SK-N-SH treated with all-trans-retinoic acid at 6 μM for 48 hours (cell line): ENCODE data around the gene FAM20A.

Experiments
- ATAC-seq: fragments of 200-7000 bp; cut with Tn5 transposase; 3 replicates; pipeline ENCODE4 v1.9.1; 2020; ENCODE audit warnings: mild to moderate bottlenecking, moderate library complexity
- ARNTL ChIP-seq: fragments of 450-650 bp; formaldehyde crosslinking; IDR thresholded peaks from 2 replicates; pipeline ENCODE4 v1.5.0; 2020; ENCODE audit warnings: low read depth, mild to moderate bottlenecking, moderate library complexity, borderline replicate concordance
- BACH2 ChIP-seq: fragments of 250-450 bp; sonication (Bioruptor Pico); IDR thresholded peaks from 2 replicates; pipeline ENCODE4 v1.9.0; 2021; ENCODE audit warnings: mild to moderate bottlenecking, borderline replicate concordance
- CSDC2 ChIP-seq: fragments of 250-450 bp; sonication (Bioruptor Pico); IDR thresholded peaks from 2 replicates; pipeline ENCODE4 v1.5.0; 2020; ENCODE audit warnings: mild to moderate bottlenecking, moderate library complexity
- ESRRG ChIP-seq: fragments of 250-450 bp; sonication (Bioruptor Pico); IDR thresholded peaks from 2 replicates; pipeline ENCODE4 v1.6.1; 2021; ENCODE audit warnings: mild to moderate bottlenecking
- GLIS3 ChIP-seq: fragments of 250-450 bp; sonication (Bioruptor Pico); IDR thresholded peaks from 2 replicates; pipeline ENCODE4 v1.5.0; 2020; ENCODE audit warnings: mild to moderate bottlenecking, moderate library complexity
- ISL1 ChIP-seq: fragments of 250-450 bp; sonication (Bioruptor Pico); IDR thresholded peaks from 2 replicates; pipeline ENCODE4 v2.1.2; 2022; ENCODE audit warnings: mild to moderate bottlenecking, moderate library complexity
- OSR1 ChIP-seq: fragments of 250-450 bp; sonication (Bioruptor Pico); IDR thresholded peaks from 2 replicates; pipeline ENCODE4 v1.8.0; 2022; ENCODE audit warnings: moderate library complexity, mild to moderate bottlenecking, inconsistent platforms
- PPARA ChIP-seq: fragments of 250-450 bp; sonication (Bioruptor Pico); IDR thresholded peaks from 2 replicates; pipeline ENCODE4 v1.5.0; 2020; ENCODE audit warnings: mild to moderate bottlenecking, borderline replicate concordance
- RARB ChIP-seq: fragments of 250-450 bp; sonication (Bioruptor Pico); IDR thresholded peaks from 2 replicates; pipeline ENCODE4 v1.8.0; 2021; ENCODE audit warnings: mild to moderate bottlenecking, moderate library complexity
- SNAI2 ChIP-seq: fragments of 250-450 bp; sonication (Bioruptor Pico); IDR thresholded peaks from 2 replicates; pipeline ENCODE4 v1.5.0; 2020; ENCODE audit warnings: mild to moderate bottlenecking, moderate library complexity
- TCF4 ChIP-seq: fragments of 250-450 bp; sonication (Bioruptor Pico); IDR thresholded peaks from 2 replicates; pipeline ENCODE4 v1.8.0; 2021; ENCODE audit warnings: mild to moderate bottlenecking, moderate library complexity, borderline replicate concordance
- TOX ChIP-seq: fragments of 250-450 bp; sonication (Bioruptor Pico); IDR thresholded peaks from 2 replicates; pipeline ENCODE4 v1.8.0; 2021; ENCODE audit warnings: mild to moderate bottlenecking, moderate library complexity, borderline replicate concordance
- ZC3H10 ChIP-seq: fragments of 250-450 bp; sonication (Bioruptor Pico); IDR thresholded peaks from 2 replicates; pipeline ENCODE4 v1.5.1; 2021; ENCODE audit warnings: mild to moderate bottlenecking, moderate library complexity
- ZFP3 ChIP-seq: fragments of 250-450 bp; sonication (Bioruptor Pico); IDR thresholded peaks from 2 replicates; pipeline ENCODE4 v1.5.0; 2020; ENCODE audit warnings: mild to moderate bottlenecking, moderate library complexity
- ZFP30 ChIP-seq: fragments of 450-650 bp; formaldehyde crosslinking; IDR thresholded peaks from 2 replicates; pipeline ENCODE4 v1.5.0; 2022; ENCODE audit warnings: mild to moderate bottlenecking, moderate library complexity
- ZNF70 ChIP-seq: fragments of 450-650 bp; formaldehyde crosslinking; IDR thresholded peaks from 2 replicates; pipeline ENCODE4 v1.5.0; 2020; ENCODE audit warnings: mild to moderate bottlenecking, moderate library complexity
- ZNF8 ChIP-seq: fragments of 450-650 bp; formaldehyde crosslinking; IDR thresholded peaks from 2 replicates; pipeline ENCODE4 v1.5.0; 2020; ENCODE audit warnings: mild to moderate bottlenecking, moderate library complexity
- TF ChIP-seq, protein P1 (sequence below): fragments of 250-450 bp; sonication (Bioruptor Pico); IDR thresholded peaks from 2 replicates; pipeline ENCODE4 v1.8.0; 2021; ENCODE audit warnings: low read depth, mild to moderate bottlenecking, moderate library complexity, borderline replicate concordance
- TF ChIP-seq, protein P2 (sequence below): fragments of 250-450 bp; sonication (Bioruptor Pico); IDR thresholded peaks from 2 replicates; pipeline ENCODE4 v1.5.0; 2020; ENCODE audit warnings: mild to moderate bottlenecking, moderate library complexity
- TF ChIP-seq, protein P3 (sequence below): fragments of 250-450 bp; sonication (Bioruptor Pico); IDR thresholded peaks from 2 replicates; pipeline ENCODE4 v1.5.1; 2021; ENCODE audit warnings: mild to moderate bottlenecking, moderate library complexity
- TF ChIP-seq, protein P4 (sequence below): fragments of 250-450 bp; sonication (Bioruptor Pico); IDR thresholded peaks from 2 replicates; pipeline ENCODE4 v1.8.0; 2020; ENCODE audit warnings: mild to moderate bottlenecking, moderate library complexity, borderline replicate concordance
- TF ChIP-seq, protein P5 (sequence below): fragments of 250-450 bp; sonication (Bioruptor Pico); IDR thresholded peaks from 2 replicates; pipeline ENCODE4 v1.5.1; 2020; ENCODE audit warnings: low read depth, mild to moderate bottlenecking, moderate library complexity

The FAM20A gene

DNA sequence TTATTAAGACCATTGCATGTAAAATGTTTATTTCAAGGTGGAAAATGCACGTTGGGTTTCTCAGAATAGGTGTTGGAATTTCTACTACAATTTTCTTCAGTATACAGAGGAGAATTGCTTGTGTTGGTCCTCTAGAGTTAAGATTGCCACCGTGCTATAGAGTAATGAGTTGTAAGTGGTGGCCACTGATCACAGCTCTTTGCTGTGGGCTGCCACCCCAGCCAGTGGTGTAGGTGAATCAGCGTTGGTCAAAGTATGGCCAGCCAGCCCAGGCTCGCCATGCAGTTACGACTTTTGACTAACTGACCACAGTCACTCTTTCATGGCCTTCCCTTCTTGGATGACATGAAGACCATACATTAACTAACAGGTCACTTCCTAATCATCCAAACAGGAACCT is 101.6 kb downstream of the FAM20A start:
- TF ChIP-seq RARB (CRISPR knock-in tag) (no peak), TOX (no peak), SNAI2 (CRISPR knock-in tag) (no peak), ISL1 (CRISPR knock-in tag) (no peak), CSDC2 (CRISPR knock-in tag) (no peak), TCF4 (no peak), ZNF8 (CRISPR knock-in tag) (no peak), BACH2 (CRISPR knock-in tag) (no peak), ZNF70 (CRISPR knock-in tag) (no peak)
- TF ChIP-seq, protein P1, sequence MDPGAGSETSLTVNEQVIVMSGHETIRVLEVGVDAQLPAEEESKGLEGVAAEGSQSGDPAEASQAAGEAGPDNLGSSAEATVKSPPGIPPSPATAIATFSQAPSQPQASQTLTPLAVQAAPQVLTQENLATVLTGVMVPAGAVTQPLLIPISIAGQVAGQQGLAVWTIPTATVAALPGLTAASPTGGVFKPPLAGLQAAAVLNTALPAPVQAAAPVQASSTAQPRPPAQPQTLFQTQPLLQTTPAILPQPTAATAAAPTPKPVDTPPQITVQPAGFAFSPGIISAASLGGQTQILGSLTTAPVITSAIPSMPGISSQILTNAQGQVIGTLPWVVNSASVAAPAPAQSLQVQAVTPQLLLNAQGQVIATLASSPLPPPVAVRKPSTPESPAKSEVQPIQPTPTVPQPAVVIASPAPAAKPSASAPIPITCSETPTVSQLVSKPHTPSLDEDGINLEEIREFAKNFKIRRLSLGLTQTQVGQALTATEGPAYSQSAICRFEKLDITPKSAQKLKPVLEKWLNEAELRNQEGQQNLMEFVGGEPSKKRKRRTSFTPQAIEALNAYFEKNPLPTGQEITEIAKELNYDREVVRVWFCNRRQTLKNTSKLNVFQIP, result no peak
- ATAC-seq, result no peak

DNA sequence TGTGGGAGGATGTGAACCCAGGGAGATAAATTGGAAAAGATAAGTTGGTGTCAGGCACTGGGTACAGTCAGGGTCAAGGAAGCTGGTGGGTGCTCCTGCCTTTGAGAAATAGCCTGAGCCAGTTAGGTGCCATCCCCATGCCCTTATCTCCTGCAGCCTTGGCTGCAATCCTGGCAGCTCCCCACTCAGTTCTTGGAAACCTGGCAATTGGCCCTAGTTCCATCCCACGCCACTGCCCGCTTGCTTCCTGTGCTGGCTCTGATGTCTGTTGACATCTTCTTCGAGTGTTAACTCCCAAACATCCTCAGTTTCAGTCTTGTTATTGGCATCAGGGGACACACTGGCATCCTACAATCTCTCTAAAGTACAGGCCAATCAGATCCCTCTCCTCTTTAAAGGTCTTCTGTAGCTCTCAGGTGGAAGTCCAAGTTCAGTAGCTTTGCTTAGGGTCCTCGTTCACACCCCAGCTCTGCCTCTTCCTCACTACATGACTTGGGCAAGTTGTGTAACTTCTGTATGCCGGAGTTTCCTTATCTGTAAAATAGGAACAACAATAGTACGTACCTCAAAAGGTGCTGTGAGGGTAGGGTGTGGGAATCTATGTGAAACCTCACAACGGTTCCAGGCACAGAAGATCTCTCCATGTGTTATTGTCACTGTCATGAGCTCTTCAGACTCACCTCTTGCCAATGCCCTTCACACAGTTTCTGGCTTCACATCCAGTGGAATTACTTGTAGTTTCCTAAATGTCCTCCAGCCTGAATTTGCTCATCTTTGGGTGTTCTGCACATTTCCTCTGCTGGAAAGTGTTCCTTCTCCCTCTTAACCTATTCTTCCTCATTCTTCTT is 102.5 kb downstream of the FAM20A start:
- ATAC-seq, result peak; percentile 21; the same call in 2 of the 3 replicates
- TF ChIP-seq, protein P2, sequence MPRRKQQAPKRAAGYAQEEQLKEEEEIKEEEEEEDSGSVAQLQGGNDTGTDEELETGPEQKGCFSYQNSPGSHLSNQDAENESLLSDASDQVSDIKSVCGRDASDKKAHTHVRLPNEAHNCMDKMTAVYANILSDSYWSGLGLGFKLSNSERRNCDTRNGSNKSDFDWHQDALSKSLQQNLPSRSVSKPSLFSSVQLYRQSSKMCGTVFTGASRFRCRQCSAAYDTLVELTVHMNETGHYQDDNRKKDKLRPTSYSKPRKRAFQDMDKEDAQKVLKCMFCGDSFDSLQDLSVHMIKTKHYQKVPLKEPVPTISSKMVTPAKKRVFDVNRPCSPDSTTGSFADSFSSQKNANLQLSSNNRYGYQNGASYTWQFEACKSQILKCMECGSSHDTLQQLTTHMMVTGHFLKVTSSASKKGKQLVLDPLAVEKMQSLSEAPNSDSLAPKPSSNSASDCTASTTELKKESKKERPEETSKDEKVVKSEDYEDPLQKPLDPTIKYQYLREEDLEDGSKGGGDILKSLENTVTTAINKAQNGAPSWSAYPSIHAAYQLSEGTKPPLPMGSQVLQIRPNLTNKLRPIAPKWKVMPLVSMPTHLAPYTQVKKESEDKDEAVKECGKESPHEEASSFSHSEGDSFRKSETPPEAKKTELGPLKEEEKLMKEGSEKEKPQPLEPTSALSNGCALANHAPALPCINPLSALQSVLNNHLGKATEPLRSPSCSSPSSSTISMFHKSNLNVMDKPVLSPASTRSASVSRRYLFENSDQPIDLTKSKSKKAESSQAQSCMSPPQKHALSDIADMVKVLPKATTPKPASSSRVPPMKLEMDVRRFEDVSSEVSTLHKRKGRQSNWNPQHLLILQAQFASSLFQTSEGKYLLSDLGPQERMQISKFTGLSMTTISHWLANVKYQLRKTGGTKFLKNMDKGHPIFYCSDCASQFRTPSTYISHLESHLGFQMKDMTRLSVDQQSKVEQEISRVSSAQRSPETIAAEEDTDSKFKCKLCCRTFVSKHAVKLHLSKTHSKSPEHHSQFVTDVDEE (CRISPR knock-in tag), result no peak
- TF ChIP-seq GLIS3 (CRISPR knock-in tag) (no peak), CSDC2 (CRISPR knock-in tag) (no peak), RARB (CRISPR knock-in tag) (no peak), OSR1 (CRISPR knock-in tag) (no peak), PPARA (CRISPR knock-in tag) (no peak), ARNTL (no peak)
- TF ChIP-seq, protein P3, sequence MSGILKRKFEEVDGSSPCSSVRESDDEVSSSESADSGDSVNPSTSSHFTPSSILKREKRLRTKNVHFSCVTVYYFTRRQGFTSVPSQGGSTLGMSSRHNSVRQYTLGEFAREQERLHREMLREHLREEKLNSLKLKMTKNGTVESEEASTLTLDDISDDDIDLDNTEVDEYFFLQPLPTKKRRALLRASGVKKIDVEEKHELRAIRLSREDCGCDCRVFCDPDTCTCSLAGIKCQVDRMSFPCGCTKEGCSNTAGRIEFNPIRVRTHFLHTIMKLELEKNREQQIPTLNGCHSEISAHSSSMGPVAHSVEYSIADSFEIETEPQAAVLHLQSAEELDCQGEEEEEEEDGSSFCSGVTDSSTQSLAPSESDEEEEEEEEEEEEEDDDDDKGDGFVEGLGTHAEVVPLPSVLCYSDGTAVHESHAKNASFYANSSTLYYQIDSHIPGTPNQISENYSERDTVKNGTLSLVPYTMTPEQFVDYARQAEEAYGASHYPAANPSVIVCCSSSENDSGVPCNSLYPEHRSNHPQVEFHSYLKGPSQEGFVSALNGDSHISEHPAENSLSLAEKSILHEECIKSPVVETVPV (CRISPR knock-in tag), result no peak
- TF ChIP-seq, protein P4, sequence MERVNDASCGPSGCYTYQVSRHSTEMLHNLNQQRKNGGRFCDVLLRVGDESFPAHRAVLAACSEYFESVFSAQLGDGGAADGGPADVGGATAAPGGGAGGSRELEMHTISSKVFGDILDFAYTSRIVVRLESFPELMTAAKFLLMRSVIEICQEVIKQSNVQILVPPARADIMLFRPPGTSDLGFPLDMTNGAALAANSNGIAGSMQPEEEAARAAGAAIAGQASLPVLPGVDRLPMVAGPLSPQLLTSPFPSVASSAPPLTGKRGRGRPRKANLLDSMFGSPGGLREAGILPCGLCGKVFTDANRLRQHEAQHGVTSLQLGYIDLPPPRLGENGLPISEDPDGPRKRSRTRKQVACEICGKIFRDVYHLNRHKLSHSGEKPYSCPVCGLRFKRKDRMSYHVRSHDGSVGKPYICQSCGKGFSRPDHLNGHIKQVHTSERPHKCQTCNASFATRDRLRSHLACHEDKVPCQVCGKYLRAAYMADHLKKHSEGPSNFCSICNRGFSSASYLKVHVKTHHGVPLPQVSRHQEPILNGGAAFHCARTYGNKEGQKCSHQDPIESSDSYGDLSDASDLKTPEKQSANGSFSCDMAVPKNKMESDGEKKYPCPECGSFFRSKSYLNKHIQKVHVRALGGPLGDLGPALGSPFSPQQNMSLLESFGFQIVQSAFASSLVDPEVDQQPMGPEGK (CRISPR knock-in tag), result no peak
- TF ChIP-seq, protein P5, sequence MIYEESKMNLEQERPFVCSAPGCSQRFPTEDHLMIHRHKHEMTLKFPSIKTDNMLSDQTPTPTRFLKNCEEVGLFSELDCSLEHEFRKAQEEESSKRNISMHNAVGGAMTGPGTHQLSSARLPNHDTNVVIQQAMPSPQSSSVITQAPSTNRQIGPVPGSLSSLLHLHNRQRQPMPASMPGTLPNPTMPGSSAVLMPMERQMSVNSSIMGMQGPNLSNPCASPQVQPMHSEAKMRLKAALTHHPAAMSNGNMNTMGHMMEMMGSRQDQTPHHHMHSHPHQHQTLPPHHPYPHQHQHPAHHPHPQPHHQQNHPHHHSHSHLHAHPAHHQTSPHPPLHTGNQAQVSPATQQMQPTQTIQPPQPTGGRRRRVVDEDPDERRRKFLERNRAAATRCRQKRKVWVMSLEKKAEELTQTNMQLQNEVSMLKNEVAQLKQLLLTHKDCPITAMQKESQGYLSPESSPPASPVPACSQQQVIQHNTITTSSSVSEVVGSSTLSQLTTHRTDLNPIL (CRISPR knock-in tag), result no peak
- TF ChIP-seq, all 23 proteins: peak for 0

DNA sequence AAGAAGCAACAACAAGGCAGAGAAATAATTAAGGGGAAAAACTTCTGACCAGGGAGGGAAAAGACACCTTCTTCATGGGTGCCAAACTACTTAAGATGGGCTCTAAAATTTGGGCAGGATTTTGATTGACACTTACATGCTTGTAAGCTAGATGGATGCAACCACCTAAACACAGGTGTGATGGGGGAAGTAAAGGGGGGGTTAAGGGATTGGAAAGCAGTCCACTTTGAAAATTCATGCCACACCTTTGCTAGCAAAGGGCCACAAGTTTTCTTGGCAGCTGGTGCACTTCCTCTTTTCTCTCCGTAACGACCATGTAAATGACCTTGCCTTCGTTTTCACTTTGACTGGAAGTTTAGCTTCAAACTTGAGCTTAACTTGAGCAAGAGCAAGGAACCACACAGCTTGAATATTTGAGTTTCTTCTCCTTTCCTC is 103.3 kb downstream of the FAM20A start:
- TF ChIP-seq ZC3H10 (no peak), ZNF8 (CRISPR knock-in tag) (no peak), ISL1 (CRISPR knock-in tag) (no peak), ZFP3 (CRISPR knock-in tag) (no peak), PPARA (CRISPR knock-in tag) (no peak), ZFP30 (CRISPR knock-in tag) (no peak), RARB (CRISPR knock-in tag) (no peak), OSR1 (CRISPR knock-in tag) (no peak), ESRRG (CRISPR knock-in tag) (no peak), ZNF70 (CRISPR knock-in tag) (no peak), CSDC2 (CRISPR knock-in tag) (no peak)
- TF ChIP-seq, protein P3 (CRISPR knock-in tag), result no peak
- ATAC-seq, result no peak
